Neural progenitor cell (in vitro differentiated cells): ENCODE measurements around the gene CDH13.

Experiments used
- EZH2 ChIP-seq: fragments of 200-600 bp; sonication (generic); IDR thresholded peaks from 2 replicates; pipeline ENCODE4 v1.6.1; 2017; ENCODE audit warnings: antibody characterized with exemption, mild to moderate bottlenecking, moderate library complexity
- EZH2phosphoT487 ChIP-seq: fragments of 200-600 bp; sonication (generic); IDR thresholded peaks from 2 replicates; pipeline ENCODE4 v1.6.1; 2017; ENCODE audit warnings: antibody characterized with exemption
- TF ChIP-seq, protein P1 (sequence below): fragments of 200-600 bp; sonication (generic); IDR thresholded peaks from 2 replicates; pipeline ENCODE4 v1.5.1; 2017; ENCODE audit warnings: antibody characterized with exemption, mild to moderate bottlenecking

DNA sequence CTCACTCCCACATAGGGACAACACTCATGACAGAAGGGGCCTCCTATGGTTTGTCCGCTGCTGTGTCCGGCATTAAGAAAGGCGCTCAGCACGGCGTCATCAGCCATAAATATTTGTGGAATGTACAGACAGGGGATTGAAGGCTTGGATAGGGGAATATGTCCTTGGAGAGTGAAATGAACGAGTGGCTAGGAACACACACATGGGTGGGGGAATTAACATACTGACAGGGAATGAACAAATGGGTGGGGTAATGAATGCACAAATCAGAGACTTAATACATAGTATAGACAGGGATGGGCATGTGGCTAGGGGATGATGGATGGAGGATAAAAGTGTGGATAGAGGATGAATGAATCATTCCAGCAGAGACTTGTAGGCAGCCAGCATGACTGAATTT is 1027.0 kb downstream of the CDH13 start:
- TF ChIP-seq, protein P1, sequence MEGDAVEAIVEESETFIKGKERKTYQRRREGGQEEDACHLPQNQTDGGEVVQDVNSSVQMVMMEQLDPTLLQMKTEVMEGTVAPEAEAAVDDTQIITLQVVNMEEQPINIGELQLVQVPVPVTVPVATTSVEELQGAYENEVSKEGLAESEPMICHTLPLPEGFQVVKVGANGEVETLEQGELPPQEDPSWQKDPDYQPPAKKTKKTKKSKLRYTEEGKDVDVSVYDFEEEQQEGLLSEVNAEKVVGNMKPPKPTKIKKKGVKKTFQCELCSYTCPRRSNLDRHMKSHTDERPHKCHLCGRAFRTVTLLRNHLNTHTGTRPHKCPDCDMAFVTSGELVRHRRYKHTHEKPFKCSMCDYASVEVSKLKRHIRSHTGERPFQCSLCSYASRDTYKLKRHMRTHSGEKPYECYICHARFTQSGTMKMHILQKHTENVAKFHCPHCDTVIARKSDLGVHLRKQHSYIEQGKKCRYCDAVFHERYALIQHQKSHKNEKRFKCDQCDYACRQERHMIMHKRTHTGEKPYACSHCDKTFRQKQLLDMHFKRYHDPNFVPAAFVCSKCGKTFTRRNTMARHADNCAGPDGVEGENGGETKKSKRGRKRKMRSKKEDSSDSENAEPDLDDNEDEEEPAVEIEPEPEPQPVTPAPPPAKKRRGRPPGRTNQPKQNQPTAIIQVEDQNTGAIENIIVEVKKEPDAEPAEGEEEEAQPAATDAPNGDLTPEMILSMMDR, result no peak
- TF ChIP-seq EZH2 (no peak), EZH2phosphoT487 (no peak)
